ENCODE results near the gene CACNA2D3. TPM values are rescaled to one million over a fixed set of nuclear protein-coding genes. Genes with fewer than 3 reads are reported as not detected.

The CACNA2D3 gene
- total and polyA plus RNA-seq, 4 donors = 0.38 to 2.5 (median 1.1) TPM

DNA sequence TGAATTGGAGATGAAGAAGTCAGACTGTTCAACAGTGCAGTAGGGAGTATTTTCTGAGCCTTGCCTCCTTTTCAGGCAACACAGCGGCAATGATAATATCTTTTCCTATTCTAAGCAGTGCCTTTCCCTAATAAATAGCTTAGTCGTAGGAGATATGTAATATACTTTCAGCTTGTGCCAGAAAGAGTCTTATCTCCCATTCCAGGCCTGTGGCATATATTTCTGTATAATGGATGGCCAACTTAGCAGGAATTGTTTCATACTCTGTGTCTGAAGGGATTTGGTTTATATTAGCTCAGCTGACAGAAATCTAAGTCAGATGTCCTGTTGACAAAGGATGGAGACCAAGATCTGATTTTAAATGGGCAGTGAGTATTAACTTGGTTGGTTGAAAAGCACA lies 397.1 kb downstream of the CACNA2D3 start:
- no peak for ATAC-seq (ENCODE audit: insufficient read depth, low FRiP score)
- WGBS, 2 donors = 69 to 70% methylated on average over 2 of the region's 2 CpGs
- H3K9me3 ChIP-seq (ENCODE audit: control insufficient read depth in 4 of 4, insufficient read depth in 3 of 4, low read length in 3 of 4) = peaks cover 0 to 5% (median 0%) of the 10 kb centered on the region in 4 donors
- peaks cover 0 to 2% (median 0%) of the 10 kb centered on the region in 3 donors for H3K27me3 ChIP-seq (ENCODE audit: control insufficient read depth in 3 of 3, insufficient read depth in 3 of 3, low read length in 2 of 3)
- H3K36me3 ChIP-seq (ENCODE audit: control insufficient read depth in 4 of 4, insufficient read depth in 4 of 4, low read length in 4 of 4) = no peaks in the 10 kb centered on the region
- H3K4me1 ChIP-seq (ENCODE audit: control insufficient read depth in 5 of 5, insufficient read depth in 5 of 5, low read length in 5 of 5) = no peaks in the 10 kb centered on the region
- no peak overlapping the region for H3K27ac ChIP-seq (ENCODE audit: low read depth in 1 of 2, low read length in 1 of 2)
- TF ChIP-seq CTCF (IDR thresholded peaks at IDR 0.05; ENCODE audit: control extremely low read depth, extremely low read depth) = no peak
- no peak overlapping the region for H3K4me3 ChIP-seq
- H3K9ac ChIP-seq (ENCODE audit: insufficient read depth in 1 of 2, low read length in 2 of 2) = no peak overlapping the region
- DNase-seq = peak in 1 of 3 donors; percentile 2

- no peak for TF ChIP-seq CTCF (IDR thresholded peaks at IDR 0.05; ENCODE audit: control extremely low read depth, extremely low read depth)
- ATAC-seq (ENCODE audit: insufficient read depth, low FRiP score) (no peak), DNase-seq (no peak)
- 72 to 88% methylated on average over 2 of the region's 2 CpGs for WGBS, 2 donors
- H3K27me3 ChIP-seq (ENCODE audit: control insufficient read depth in 3 of 3, insufficient read depth in 3 of 3, low read length in 2 of 3) = peaks cover 0 to under 1% (median 0%) of the 10 kb centered on the region in 3 donors
- H3K4me1 ChIP-seq (ENCODE audit: control insufficient read depth in 5 of 5, insufficient read depth in 5 of 5, low read length in 5 of 5) = no peaks in the 10 kb centered on the region
- H3K9ac ChIP-seq (ENCODE audit: insufficient read depth in 1 of 2, low read length in 2 of 2) = no peak overlapping the region
- H3K36me3 ChIP-seq (ENCODE audit: control insufficient read depth in 4 of 4, insufficient read depth in 4 of 4, low read length in 4 of 4) = no peaks in the 10 kb centered on the region
- H3K27ac ChIP-seq (ENCODE audit: low read depth in 1 of 2, low read length in 1 of 2) = no peak overlapping the region
- no peak overlapping the region for H3K4me3 ChIP-seq
- H3K9me3 ChIP-seq (ENCODE audit: control insufficient read depth in 4 of 4, insufficient read depth in 3 of 4, low read length in 3 of 4) = peaks cover 0 to 5% (median under 1%) of the 10 kb centered on the region in 4 donors
Observed at GRCh38 chr3:54520060-54520459, 397.7 kb downstream of the CACNA2D3 start.

DNA sequence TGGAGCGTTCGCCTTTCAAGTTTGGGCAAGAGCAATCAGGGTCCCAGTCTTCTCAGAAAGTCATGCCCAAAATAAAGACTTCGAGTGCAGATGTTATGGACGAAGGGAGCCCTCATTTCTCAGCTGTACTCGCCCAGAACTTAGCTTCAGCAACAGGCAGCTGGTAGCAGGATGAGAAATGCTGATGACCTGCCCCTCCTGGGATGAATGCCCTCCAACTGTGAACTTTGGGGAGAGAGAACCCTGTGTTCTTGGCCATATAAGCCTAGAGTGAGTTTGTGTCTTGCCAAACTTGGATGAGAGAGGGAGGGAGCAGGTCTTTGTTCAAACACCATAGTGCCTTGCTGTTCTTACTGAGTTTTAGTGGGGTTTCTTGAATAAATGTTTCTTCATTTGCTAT lies 405.2 kb downstream of the CACNA2D3 start:
- DNase-seq (no peak), ATAC-seq (ENCODE audit: insufficient read depth, low FRiP score) (no peak)
- H3K9ac ChIP-seq (ENCODE audit: insufficient read depth in 1 of 2, low read length in 2 of 2) = no peak overlapping the region
- H3K9me3 ChIP-seq (ENCODE audit: control insufficient read depth in 4 of 4, insufficient read depth in 3 of 4, low read length in 3 of 4) = peaks cover 0 to 6% (median under 1%) of the 10 kb centered on the region in 4 donors
- WGBS, 2 donors = 90 to 93% methylated on average over 5 of the region's 5 CpGs
- no peaks in the 10 kb centered on the region for H3K4me1 ChIP-seq (ENCODE audit: control insufficient read depth in 5 of 5, insufficient read depth in 5 of 5, low read length in 5 of 5)
- H3K4me3 ChIP-seq = no peak overlapping the region
- TF ChIP-seq CTCF (IDR thresholded peaks at IDR 0.05; ENCODE audit: control extremely low read depth, extremely low read depth) = no peak
- no peaks in the 10 kb centered on the region for H3K36me3 ChIP-seq (ENCODE audit: control insufficient read depth in 4 of 4, insufficient read depth in 4 of 4, low read length in 4 of 4)
- H3K27ac ChIP-seq (ENCODE audit: low read depth in 1 of 2, low read length in 1 of 2) = no peak overlapping the region
- H3K27me3 ChIP-seq (ENCODE audit: control insufficient read depth in 3 of 3, insufficient read depth in 3 of 3, low read length in 2 of 3) = no peaks in the 10 kb centered on the region

- Histone ChIP-seq H3K9ac (ENCODE audit: insufficient read depth in 1 of 2, low read length in 2 of 2) (no peak overlapping the region), H3K4me3 (no peak overlapping the region), H3K27me3 (ENCODE audit: control insufficient read depth in 3 of 3, insufficient read depth in 3 of 3, low read length in 2 of 3) (peaks cover 0 to 1% (median 0%) of the 10 kb centered on the region in 3 donors), H3K4me1 (ENCODE audit: control insufficient read depth in 5 of 5, insufficient read depth in 5 of 5, low read length in 5 of 5) (no peaks in the 10 kb centered on the region), H3K27ac (ENCODE audit: low read depth in 1 of 2, low read length in 1 of 2) (no peak overlapping the region), H3K36me3 (ENCODE audit: control insufficient read depth in 4 of 4, insufficient read depth in 4 of 4, low read length in 4 of 4) (no peaks in the 10 kb centered on the region), H3K9me3 (ENCODE audit: control insufficient read depth in 4 of 4, insufficient read depth in 3 of 4, low read length in 3 of 4) (peaks cover 0 to 6% (median under 1%) of the 10 kb centered on the region in 4 donors)
- 76 to 84% methylated on average over 2 of the region's 2 CpGs for WGBS, 2 donors
- DNase-seq (no peak), ATAC-seq (ENCODE audit: insufficient read depth, low FRiP score) (no peak)
- TF ChIP-seq CTCF (IDR thresholded peaks at IDR 0.05; ENCODE audit: control extremely low read depth, extremely low read depth) = no peak
Observed at GRCh38 chr3:54527953-54528352, 405.6 kb downstream of the CACNA2D3 start.
